Erythroblast (primary cell): ENCODE results near the gene KCNF1.

Experiments
- GATA1 ChIP-seq: IDR thresholded peaks from 2 replicates; pipeline ENCODE4 v1.6.1; 2011; ENCODE audit warnings: low read depth, mild to moderate bottlenecking, control low read depth, low read length, moderate library complexity
- POLR2A ChIP-seq: IDR thresholded peaks from 2 replicates; pipeline ENCODE4 v1.6.1; 2011; ENCODE audit warnings: mild to moderate bottlenecking, low read length

GRCh38 chr2:10931710-10932255 lies 20.0 kb downstream of the KCNF1 start:
- TF ChIP-seq POLR2A (no peak), GATA1 (no peak)
